GM12864 (cell line): ENCODE measurements around the gene RPSA.

Experiments used
- DNase-seq: peaks from one replicate; pipeline ENCODE4 v3.0.0-alpha.2; 2011; ENCODE audit warnings: low read depth
- H3K4me3 ChIP-seq: 2 replicates; pipeline ENCODE4 v1.5.1; 2011; ENCODE audit warnings: mild to moderate bottlenecking, low read depth, low read length, control low read depth
- CTCF ChIP-seq: IDR thresholded peaks from 2 replicates; pipeline ENCODE4 v1.5.1; 2011; ENCODE audit warnings: low read depth, mild to moderate bottlenecking, moderate library complexity, low read length, control low read depth, inconsistent platforms; ENCODE audit errors: missing control alignments

The RPSA gene

DNA sequence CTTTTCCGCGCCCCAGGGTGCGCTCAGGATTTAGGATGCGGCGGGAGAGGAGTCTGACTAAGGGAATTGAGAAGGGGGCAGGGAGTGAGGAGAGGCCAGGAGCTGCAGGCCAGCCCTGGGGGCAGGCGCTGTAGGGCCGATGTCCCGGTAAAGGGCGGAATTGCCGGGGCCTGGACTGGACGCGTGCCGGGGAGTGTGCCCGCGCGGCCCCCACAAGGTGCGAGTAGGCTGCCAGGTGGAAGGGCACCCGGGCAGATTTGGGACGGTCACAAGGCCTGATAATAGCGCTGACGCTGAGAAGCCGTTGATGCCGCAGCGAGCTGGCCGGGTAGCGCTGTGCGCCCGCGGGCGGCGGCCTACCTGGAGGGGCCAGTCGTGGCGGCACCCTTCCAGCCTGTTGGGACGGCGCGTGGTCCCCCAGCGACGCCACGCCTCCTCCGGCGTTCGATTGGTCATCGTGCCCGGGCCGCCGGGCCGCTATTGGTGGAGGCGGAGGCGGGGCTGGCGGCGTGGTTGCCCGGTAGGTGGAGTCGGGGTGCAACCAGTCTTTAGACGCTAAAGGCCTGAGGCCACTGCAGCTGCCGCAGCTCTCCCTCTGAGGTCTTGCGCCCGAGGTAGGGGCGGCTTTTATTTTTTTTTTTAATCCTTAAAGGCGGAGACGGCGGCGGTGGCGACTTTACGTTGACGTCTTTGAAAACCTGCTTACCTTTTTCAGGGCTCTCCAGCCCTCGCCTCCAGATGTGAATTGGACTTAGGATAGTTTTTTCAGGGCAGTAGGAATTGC lies 22.4 kb upstream of the RPSA start:
- peak; percentile 83 for DNase-seq
- no peak for TF ChIP-seq CTCF
- peak overlapping the region; percentile 96 for H3K4me3 ChIP-seq

- TF ChIP-seq CTCF, result no peak
- DNase-seq, result no peak
- H3K4me3 ChIP-seq, result peak overlapping the region; percentile 96
These were observed 21.9 kb upstream of the RPSA start for GRCh38 chr3:39384665-39385000.

DNA sequence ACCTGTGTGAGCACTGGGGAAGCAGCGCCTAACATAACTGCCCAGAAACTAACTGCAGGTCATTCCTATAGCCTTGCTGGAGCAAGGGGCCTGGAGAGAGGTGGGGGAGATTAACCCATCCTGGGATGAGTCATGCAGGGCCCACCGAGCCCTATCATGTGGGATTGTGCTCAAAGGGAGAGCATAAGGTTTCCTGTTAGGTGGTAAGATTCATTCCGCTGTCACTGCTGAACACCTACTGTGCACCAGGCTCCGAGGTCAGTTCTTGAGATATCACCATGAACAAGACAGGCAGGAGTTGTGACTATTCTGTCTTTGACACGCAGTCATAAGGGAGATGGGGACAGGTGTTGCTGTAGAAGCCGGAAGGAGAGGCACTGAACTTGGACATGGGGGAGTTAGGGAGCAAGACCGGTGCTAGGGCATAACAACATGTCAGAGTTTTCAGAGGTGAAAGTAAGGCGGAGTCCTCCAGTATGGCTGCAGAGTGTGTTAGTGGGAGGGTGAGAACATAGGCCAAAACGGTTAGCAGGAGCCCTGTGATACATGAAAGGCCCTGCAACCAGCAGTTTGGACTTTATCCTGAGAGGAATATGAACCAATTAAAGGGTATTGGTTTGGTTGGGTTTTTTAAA lies 20.9 kb upstream of the RPSA start:
- H3K4me3 ChIP-seq, result no peak overlapping the region
- DNase-seq, result no peak
- TF ChIP-seq CTCF, result no peak

- no peak for DNase-seq
- H3K4me3 ChIP-seq, result no peak overlapping the region
- TF ChIP-seq CTCF, result no peak
These were observed 20.2 kb upstream of the RPSA start for GRCh38 chr3:39386318-39386717.

- no peak for TF ChIP-seq CTCF
- H3K4me3 ChIP-seq, result no peak overlapping the region
- no peak for DNase-seq
These were observed 19.0 kb upstream of the RPSA start for GRCh38 chr3:39387411-39387975.

DNA sequence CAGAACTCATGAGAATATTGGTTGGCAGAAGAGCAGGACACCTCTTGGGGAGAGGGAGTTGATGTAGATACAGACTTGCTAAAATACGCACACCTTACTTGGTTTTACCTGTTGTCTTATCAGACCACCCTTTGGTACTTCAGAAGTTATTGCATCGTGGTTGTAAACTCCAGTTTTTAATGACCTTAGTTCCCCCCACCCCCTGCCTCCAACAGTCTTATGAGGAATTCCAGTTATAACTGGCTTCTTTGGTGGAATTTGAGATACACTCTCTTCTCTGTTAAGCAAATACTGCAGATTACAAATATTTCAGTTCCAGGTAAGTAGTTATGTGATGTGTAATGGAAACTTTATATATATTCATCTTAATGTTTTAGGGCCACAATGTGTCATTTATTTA lies 18.4 kb upstream of the RPSA start:
- no peak for DNase-seq
- TF ChIP-seq CTCF, result no peak
- no peak overlapping the region for H3K4me3 ChIP-seq
